DMS 273 (cell line): ENCODE data around the gene LZTFL1.

Source experiments
- DNase-seq: peaks from one replicate; lab custom pipeline; 2025; ENCODE audit not compliant: unreplicated experiment; lab: John Stamatoyannopoulos, UW

LZTFL1 gene

GRCh38 chr3:45814322-45814721, 27.6 kb downstream of the LZTFL1 start:
- no peak for DNase-seq

- DNase-seq: no peak
Observed at GRCh38 chr3:45807681-45808540, 34.0 kb downstream of the LZTFL1 start.

- no peak for DNase-seq
Observed at GRCh38 chr3:45807133-45807532, 34.8 kb downstream of the LZTFL1 start.

- no peak for DNase-seq
Observed at GRCh38 chr3:45806072-45806471, 35.8 kb downstream of the LZTFL1 start.

GRCh38 chr3:45803252-45803935, 38.5 kb downstream of the LZTFL1 start:
- no peak for DNase-seq

GRCh38 chr3:45802146-45802545, 39.8 kb downstream of the LZTFL1 start:
- no peak for DNase-seq

GRCh38 chr3:45800611-45801010, 41.3 kb downstream of the LZTFL1 start:
- DNase-seq: no peak

GRCh38 chr3:45799586-45799985, 42.3 kb downstream of the LZTFL1 start:
- DNase-seq: no peak

GRCh38 chr3:45798034-45798433, 43.9 kb downstream of the LZTFL1 start:
- DNase-seq: no peak

- DNase-seq: no peak
Observed at GRCh38 chr3:45796902-45797637, 44.8 kb downstream of the LZTFL1 start.

GRCh38 chr3:45795882-45796765, 45.8 kb downstream of the LZTFL1 start, which contains the start of gene SLC6A20:
Gene SLC6A20, minus strand, starts transcription at chr3:45796536. Its CDS starts 117 bp downstream, at chr3:45796419.
- peak; percentile 29 for DNase-seq

GRCh38 chr3:45795509-45795881, 46.4 kb downstream of the LZTFL1 start:
- no peak for DNase-seq

GRCh38 chr3:45794660-45795059, 47.3 kb downstream of the LZTFL1 start:
- DNase-seq: no peak

GRCh38 chr3:45794177-45794560, 47.8 kb downstream of the LZTFL1 start:
- DNase-seq: no peak

GRCh38 chr3:45793482-45794176, 48.3 kb downstream of the LZTFL1 start:
- DNase-seq: no peak

GRCh38 chr3:45792516-45793172, 49.3 kb downstream of the LZTFL1 start:
- DNase-seq: no peak

- no peak for DNase-seq
Observed at GRCh38 chr3:45792036-45792435, 49.9 kb downstream of the LZTFL1 start.

- no peak for DNase-seq
Observed at GRCh38 chr3:45790596-45790995, 51.3 kb downstream of the LZTFL1 start.

- no peak for DNase-seq
Observed at GRCh38 chr3:45789235-45789812, 52.6 kb downstream of the LZTFL1 start.
